SK-N-SH (cell line): ENCODE measurements around the gene MYOG. TPM values are rescaled to one million over a fixed set of nuclear protein-coding genes. Genes with fewer than 3 reads are reported as not detected.

Source experiments
- CTCF ChIA-PET: fragments of 300-600, 350-600 bp; formaldehyde crosslinking; extraction: SDS; loops from one replicate; lab custom pipeline; 2021; lab: Yijun Ruan, JAX
- POLR2A ChIA-PET: fragments of 350-600 bp; sonication (Branson Sonifier 250); formaldehyde crosslinking; extraction: SDS; loops from one replicate; lab custom pipeline; 2020; ENCODE audit warnings: antibody characterized with exemption, inconsistent platforms; lab: Yijun Ruan, JAX
- DNase-seq: peaks from one replicate; pipeline ENCODE4 v3.0.0; 2012
- H2AFZ ChIP-seq: fragments of 200-600 bp; sonication (generic); 2 replicates; pipeline ENCODE4 v1.8.1; 2016; ENCODE audit warnings: antibody characterized with exemption, mild to moderate bottlenecking, low read depth
- H3F3A ChIP-seq: fragments of 200-600 bp; sonication (generic); replicated peaks from 2 replicates; pipeline ENCODE3; 2016; ENCODE audit warnings: antibody characterized with exemption, mild to moderate bottlenecking; ENCODE audit not compliant: insufficient read depth
- H3K27ac ChIP-seq, 2 experiments: fragments of 200-500 bp in 1 of 2; fragments of 200-600 bp in 1 of 2; sonication (Bioruptor generic) in 1 of 2; sonication (generic), shearing (Covaris generic) in 1 of 2; 2 replicates each; pipeline versions ENCODE4 v1.5.1 to v1.6.1; 2014 to 2016; ENCODE audit warnings: low read depth in 2 of 2, inconsistent platforms in 1 of 2, low read length in 1 of 2, mild to moderate bottlenecking in 1 of 2, mixed read lengths in 1 of 2
- H3K27me3 ChIP-seq: fragments of 200-600 bp; sonication (generic), shearing (Covaris generic); 2 replicates; pipeline ENCODE4 v1.6.1; 2016; ENCODE audit warnings: mixed run types; ENCODE audit not compliant: insufficient read depth
- H3K36me3 ChIP-seq, 2 experiments: fragments of 200-500 bp in 1 of 2; fragments of 200-600 bp in 1 of 2; sonication (Bioruptor generic) in 1 of 2; sonication (generic) in 1 of 2; replicated peaks in 1 of 2; 2 replicates each; pipeline versions ENCODE3 to v1.5.1; 2014 to 2016; ENCODE audit warnings: low read length in 1 of 2, mild to moderate bottlenecking in 1 of 2; ENCODE audit not compliant: insufficient read depth in 2 of 2, control insufficient read depth in 1 of 2
- H3K4me1 ChIP-seq, 2 experiments: fragments of 200-500 bp in 1 of 2; fragments of 200-600 bp in 1 of 2; sonication (Bioruptor generic) in 1 of 2; sonication (generic), shearing (Covaris generic) in 1 of 2; 2 replicates each; pipeline versions ENCODE4 v1.5.1 to v1.6.1; 2014 to 2016; ENCODE audit warnings: low read depth in 1 of 2, low read length in 1 of 2, mixed run types in 1 of 2; ENCODE audit not compliant: insufficient read depth in 2 of 2, control insufficient read depth in 1 of 2
- H3K4me2 ChIP-seq: fragments of 200-600 bp; sonication (generic), shearing (Covaris generic); 2 replicates; pipeline ENCODE4 v1.6.1; 2017; ENCODE audit warnings: mixed run types
- H3K4me3 ChIP-seq, 2 experiments: fragments of 200-500 bp in 1 of 2; fragments of 200-600 bp in 1 of 2; sonication (Bioruptor generic) in 1 of 2; sonication (generic), shearing (Covaris generic) in 1 of 2; 2 replicates each; pipeline versions ENCODE4 v1.5.1 to v1.8.1; 2014 to 2016; ENCODE audit warnings: low read depth in 2 of 2, inconsistent platforms in 1 of 2, low read length in 1 of 2, mild to moderate bottlenecking in 1 of 2, mixed read lengths in 1 of 2, moderate library complexity in 1 of 2
- H3K79me2 ChIP-seq: fragments of 200-600 bp; sonication (generic); 2 replicates; pipeline ENCODE4 v1.8.1; 2017; ENCODE audit warnings: mild to moderate bottlenecking; ENCODE audit not compliant: insufficient read depth
- H3K9ac ChIP-seq: fragments of 200-600 bp; sonication (generic); 2 replicates; pipeline ENCODE4 v1.6.1; 2017; ENCODE audit warnings: mixed run types
- H3K9me2 ChIP-seq: fragments of 200-600 bp; sonication (generic); 2 replicates; pipeline ENCODE4 v1.6.1; 2017; ENCODE audit warnings: mixed run types
- H3K9me3 ChIP-seq: fragments of 200-600 bp; sonication (generic); 2 replicates; pipeline ENCODE4 v1.6.1; 2017; ENCODE audit warnings: mixed run types, mild to moderate bottlenecking, moderate library complexity
- H4K20me1 ChIP-seq: fragments of 200-600 bp; sonication (generic); 2 replicates; pipeline ENCODE4 v1.6.1; 2017; ENCODE audit warnings: mild to moderate bottlenecking, mixed run types; ENCODE audit not compliant: insufficient read depth
- ELF1 ChIP-seq: IDR thresholded peaks from 2 replicates; pipeline ENCODE4 v1.4.0; 2012
- FOXJ3 ChIP-seq: sonication (generic); formaldehyde crosslinking; IDR thresholded peaks from 2 replicates; pipeline ENCODE4 v1.5.1; 2020; ENCODE audit warnings: mild to moderate bottlenecking, missing genetic modification reagents
- GATA2 ChIP-seq: sonication (generic); formaldehyde crosslinking; IDR thresholded peaks from 2 replicates; pipeline ENCODE4 v1.5.0; 2020; ENCODE audit warnings: mild to moderate bottlenecking, missing genetic modification reagents
- MAX ChIP-seq: IDR thresholded peaks from 2 replicates; pipeline ENCODE4 v1.4.0; 2012; ENCODE audit warnings: low read depth
- NFIC ChIP-seq: IDR thresholded peaks from 2 replicates; pipeline ENCODE4 v1.4.0; 2012; ENCODE audit warnings: borderline replicate concordance
- NRF1 ChIP-seq: IDR thresholded peaks from 2 replicates; pipeline ENCODE4 v1.6.1; 2012; ENCODE audit warnings: low read depth, mild to moderate bottlenecking, low read length
- RCOR1 ChIP-seq: fragments of 150-350 bp; IDR thresholded peaks from 2 replicates; pipeline ENCODE4 v1.6.1; 2017; ENCODE audit warnings: antibody characterized with exemption, low read length
- RFX5 ChIP-seq: IDR thresholded peaks from 2 replicates; pipeline ENCODE4 v1.6.1; 2012; ENCODE audit warnings: mild to moderate bottlenecking, improper control_type of control experiment, low read length
- TCF12 ChIP-seq: IDR thresholded peaks from 2 replicates; pipeline ENCODE4 v1.4.0; 2012
- TEAD4 ChIP-seq: IDR thresholded peaks from 2 replicates; pipeline ENCODE4 v1.4.0; 2012; ENCODE audit warnings: mild to moderate bottlenecking, borderline replicate concordance; ENCODE audit not compliant: insufficient read depth
- USF2 ChIP-seq: fragments of 150-350 bp; IDR thresholded peaks from 2 replicates; pipeline ENCODE4 v1.6.1; 2017; ENCODE audit warnings: antibody characterized with exemption, low read length, low read depth, borderline replicate concordance
- WGBS: methylation state at CpG from one replicate; pipeline ENCODE4 v1.1.6; 2017; ENCODE audit warnings: low lambda C conversion rate; 5-methylcytosine and 5-hydroxymethylcytosine counted together
- polyA plus RNA-seq, 3 experiments: library from polyadenylated mRNA; depleted of rRNA; stranded (reverse); fragments of >200 nt; gene quantifications; 2 replicates each; pipeline ENCODE4 v1.2.3, GENCODE V29; 2012

Gene MYOG
- polyA plus RNA-seq, 1 of the 3 experiments (the other 2 are of a cell fraction) = not detected

- TF ChIP-seq USF2 (no peak), NFIC (no peak)
These were observed 3.6 kb downstream of the MYOG start (continued) for GRCh38 chr1:203082231-203082505.

- H3K4me1 ChIP-seq = no peaks in the 10 kb centered on the region; a peak in 1 of 4 replicates
- no peaks in the 10 kb centered on the region for H3K9me2 ChIP-seq
- H3K36me3 ChIP-seq = no peaks in the 10 kb centered on the region
- H3K27ac ChIP-seq = no peak overlapping the region
- H3K4me3 ChIP-seq = no peak overlapping the region
- CTCF ChIA-PET = interaction anchor here (0.9 to 3.5 kb wide), 5 partner anchors 26 to 134 kb away, joined by 3 to 18 read pairs (median 4); no protein-coding TSS in a partner anchor
- no peaks in the 10 kb centered on the region for H3K9me3 ChIP-seq
- no peaks in the 10 kb centered on the region for H3F3A ChIP-seq
- H3K27me3 ChIP-seq = no peaks in the 10 kb centered on the region
- H3K4me2 ChIP-seq = no peak overlapping the region
- TF ChIP-seq TCF12 (no peak), RCOR1 (no peak)
- no peak overlapping the region for H2AFZ ChIP-seq
- no peaks in the 10 kb centered on the region for H4K20me1 ChIP-seq
- no peak for DNase-seq
- POLR2A ChIA-PET = no interaction called here
- 55% methylated on average over 7 of the region's 9 CpGs for WGBS
- no peaks in the 10 kb centered on the region for H3K79me2 ChIP-seq
- no peak overlapping the region for H3K9ac ChIP-seq
These were observed 4.2 kb downstream of the MYOG start for GRCh38 chr1:203081465-203082230.

GRCh38 chr1:203080456-203080855, 5.4 kb downstream of the MYOG start:
- Histone ChIP-seq H3K4me3 (no peak overlapping the region), H3K27me3 (no peaks in the 10 kb centered on the region), H3K4me2 (no peak overlapping the region)
- TF ChIP-seq GATA2 (CRISPR knock-in tag) (no peak), TEAD4 (no peak)
- TF ChIP-seq, all 33 proteins: peak for 0
- CTCF ChIA-PET = interaction anchor here (0.9 to 1.0 kb wide), 2 partner anchors 41 to 136 kb away, joined by 3 read pairs; no protein-coding TSS in a partner anchor
- POLR2A ChIA-PET = no interaction called here
- no peaks in the 10 kb centered on the region for H3K79me2 ChIP-seq
- H3K27ac ChIP-seq = no peak overlapping the region
- no peaks in the 10 kb centered on the region for H3K9me3 ChIP-seq
- 35% methylated on average over 4 of the region's 5 CpGs for WGBS
- H2AFZ ChIP-seq = no peak overlapping the region
- H3K9me2 ChIP-seq = no peaks in the 10 kb centered on the region
- no peaks in the 10 kb centered on the region for H3K4me1 ChIP-seq
- H3F3A ChIP-seq = no peaks in the 10 kb centered on the region
- H3K36me3 ChIP-seq = no peaks in the 10 kb centered on the region
- no peak for DNase-seq
- H3K9ac ChIP-seq = no peak overlapping the region
- no peaks in the 10 kb centered on the region for H4K20me1 ChIP-seq

- POLR2A ChIA-PET = interaction anchor here (0.6 kb wide), 1 partner anchor 122 kb away, joined by 5 read pairs; no protein-coding TSS in a partner anchor
- DNase-seq = no peak
- Histone ChIP-seq H3F3A (no peaks in the 10 kb centered on the region), H3K27me3 (no peaks in the 10 kb centered on the region), H3K4me2 (no peak overlapping the region), H2AFZ (no peak overlapping the region)
- WGBS = 43% methylated on average over 3 of the region's 3 CpGs
- CTCF ChIA-PET = interaction anchor here (0.8 to 2.6 kb wide), 4 partner anchors 10 to 138 kb away, joined by 3 to 11 read pairs (median 6); no protein-coding TSS in a partner anchor
- TF ChIP-seq TEAD4 = no peak
- no peak for TF ChIP-seq ELF1
- TF ChIP-seq RFX5 = no peak
- no peak for TF ChIP-seq NRF1
- TF ChIP-seq MAX = no peak
- TF ChIP-seq FOXJ3 = no peak
- TF ChIP-seq, all 33 proteins: peak for 0
- Histone ChIP-seq H3K36me3 (no peaks in the 10 kb centered on the region), H3K79me2 (no peaks in the 10 kb centered on the region), H3K9me3 (no peaks in the 10 kb centered on the region), H3K4me3 (no peak overlapping the region), H3K9me2 (no peaks in the 10 kb centered on the region), H3K27ac (no peak overlapping the region), H3K9ac (no peak overlapping the region), H4K20me1 (no peaks in the 10 kb centered on the region), H3K4me1 (no peaks in the 10 kb centered on the region)
These were observed 7.3 kb downstream of the MYOG start for GRCh38 chr1:203078478-203078877.
